GM10266 (cell line): ENCODE results near the gene RCE1.

Experiments used
- DNase-seq: peaks from one replicate; pipeline ENCODE4 v3.0.0; 2012; ENCODE audit errors: extremely low spot score
- TF ChIP-seq, protein P1 (sequence below): IDR thresholded peaks from 2 replicates; pipeline ENCODE4 v1.5.1; 2012; ENCODE audit warnings: mild to moderate bottlenecking, low read depth; ENCODE audit not compliant: control insufficient read depth, insufficient read depth; ENCODE audit errors: missing control alignments

The RCE1 gene

DNA sequence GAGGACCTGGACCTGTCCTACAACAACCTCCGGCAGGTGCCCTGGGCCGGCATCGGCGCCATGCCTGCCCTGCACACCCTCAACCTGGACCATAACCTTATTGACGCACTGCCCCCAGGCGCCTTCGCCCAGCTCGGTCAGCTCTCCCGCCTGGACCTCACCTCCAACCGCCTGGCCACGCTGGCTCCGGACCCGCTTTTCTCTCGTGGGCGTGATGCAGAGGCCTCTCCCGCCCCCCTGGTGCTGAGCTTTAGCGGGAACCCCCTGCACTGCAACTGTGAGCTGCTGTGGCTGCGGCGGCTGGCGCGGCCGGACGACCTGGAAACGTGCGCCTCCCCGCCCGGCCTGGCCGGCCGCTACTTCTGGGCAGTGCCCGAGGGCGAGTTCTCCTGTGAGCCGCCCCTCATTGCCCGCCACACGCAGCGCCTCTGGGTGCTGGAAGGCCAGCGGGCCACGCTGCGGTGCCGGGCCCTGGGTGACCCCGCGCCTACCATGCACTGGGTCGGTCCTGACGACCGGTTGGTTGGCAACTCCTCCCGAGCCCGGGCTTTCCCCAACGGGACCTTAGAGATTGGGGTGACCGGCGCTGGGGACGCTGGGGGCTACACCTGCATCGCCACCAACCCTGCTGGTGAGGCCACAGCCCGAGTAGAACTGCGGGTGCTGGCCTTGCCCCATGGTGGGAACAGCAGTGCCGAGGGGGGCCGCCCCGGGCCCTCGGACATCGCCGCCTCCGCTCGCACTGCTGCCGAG is 15.1 kb downstream of the RCE1 start:
- no peak for DNase-seq
- TF ChIP-seq, protein P1, sequence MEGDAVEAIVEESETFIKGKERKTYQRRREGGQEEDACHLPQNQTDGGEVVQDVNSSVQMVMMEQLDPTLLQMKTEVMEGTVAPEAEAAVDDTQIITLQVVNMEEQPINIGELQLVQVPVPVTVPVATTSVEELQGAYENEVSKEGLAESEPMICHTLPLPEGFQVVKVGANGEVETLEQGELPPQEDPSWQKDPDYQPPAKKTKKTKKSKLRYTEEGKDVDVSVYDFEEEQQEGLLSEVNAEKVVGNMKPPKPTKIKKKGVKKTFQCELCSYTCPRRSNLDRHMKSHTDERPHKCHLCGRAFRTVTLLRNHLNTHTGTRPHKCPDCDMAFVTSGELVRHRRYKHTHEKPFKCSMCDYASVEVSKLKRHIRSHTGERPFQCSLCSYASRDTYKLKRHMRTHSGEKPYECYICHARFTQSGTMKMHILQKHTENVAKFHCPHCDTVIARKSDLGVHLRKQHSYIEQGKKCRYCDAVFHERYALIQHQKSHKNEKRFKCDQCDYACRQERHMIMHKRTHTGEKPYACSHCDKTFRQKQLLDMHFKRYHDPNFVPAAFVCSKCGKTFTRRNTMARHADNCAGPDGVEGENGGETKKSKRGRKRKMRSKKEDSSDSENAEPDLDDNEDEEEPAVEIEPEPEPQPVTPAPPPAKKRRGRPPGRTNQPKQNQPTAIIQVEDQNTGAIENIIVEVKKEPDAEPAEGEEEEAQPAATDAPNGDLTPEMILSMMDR: no peak

DNA sequence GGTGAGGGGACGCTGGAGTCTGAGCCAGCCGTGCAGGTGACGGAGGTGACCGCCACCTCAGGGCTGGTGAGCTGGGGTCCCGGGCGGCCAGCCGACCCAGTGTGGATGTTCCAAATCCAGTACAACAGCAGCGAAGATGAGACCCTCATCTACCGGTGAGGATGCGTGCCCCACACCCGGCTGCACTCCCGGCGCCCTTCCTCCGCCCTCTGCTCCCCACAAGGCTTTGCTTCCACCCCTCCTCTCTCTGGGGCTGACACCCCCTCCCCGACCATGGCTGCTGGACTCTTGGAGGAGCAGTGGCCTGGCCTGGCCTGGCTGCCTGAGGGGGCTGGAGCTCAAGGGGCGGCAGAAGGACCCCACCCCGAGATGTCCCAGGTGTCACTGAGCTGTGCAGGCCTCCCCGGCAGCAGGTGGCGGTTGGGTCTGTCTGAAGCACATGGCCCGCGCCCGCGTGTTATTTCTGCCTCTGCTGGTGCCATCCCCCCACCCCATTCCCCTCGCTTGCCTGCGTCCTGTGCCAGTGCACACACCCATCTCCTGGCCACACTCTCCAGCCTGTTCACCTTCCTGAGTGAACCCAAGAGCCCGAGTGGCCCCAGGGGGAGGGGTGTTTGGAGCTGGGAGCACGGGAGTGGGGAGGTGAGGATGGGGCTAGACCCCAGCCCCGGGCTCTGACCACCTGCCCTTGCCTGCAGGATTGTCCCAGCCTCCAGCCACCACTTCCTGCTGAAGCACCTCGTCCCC is 15.9 kb downstream of the RCE1 start:
- DNase-seq: no peak
- TF ChIP-seq, protein P1: no peak

DNA sequence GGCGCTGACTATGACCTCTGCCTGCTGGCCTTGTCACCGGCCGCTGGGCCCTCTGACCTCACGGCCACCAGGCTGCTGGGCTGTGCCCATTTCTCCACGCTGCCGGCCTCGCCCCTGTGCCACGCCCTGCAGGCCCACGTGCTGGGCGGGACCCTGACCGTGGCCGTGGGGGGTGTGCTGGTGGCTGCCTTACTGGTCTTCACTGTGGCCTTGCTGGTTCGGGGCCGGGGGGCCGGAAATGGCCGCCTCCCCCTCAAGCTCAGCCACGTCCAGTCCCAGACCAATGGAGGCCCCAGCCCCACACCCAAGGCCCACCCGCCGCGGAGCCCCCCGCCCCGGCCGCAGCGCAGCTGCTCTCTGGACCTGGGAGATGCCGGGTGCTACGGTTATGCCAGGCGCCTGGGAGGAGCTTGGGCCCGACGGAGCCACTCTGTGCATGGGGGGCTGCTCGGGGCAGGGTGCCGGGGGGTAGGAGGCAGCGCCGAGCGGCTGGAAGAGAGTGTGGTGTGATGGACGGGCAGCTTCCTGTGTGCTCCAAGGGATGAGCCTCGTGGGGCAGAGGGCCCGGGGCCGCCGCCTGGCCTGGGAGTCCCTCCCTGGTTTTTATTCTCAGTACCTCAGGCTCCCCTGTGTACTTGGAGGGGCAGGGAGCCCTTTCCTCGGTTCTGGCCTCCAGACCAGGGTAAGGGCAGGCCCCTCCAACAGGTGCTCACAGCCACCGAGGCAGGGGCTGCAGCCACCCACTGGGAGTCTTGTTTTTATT is 16.6 kb downstream of the RCE1 start:
- no peak for DNase-seq
- TF ChIP-seq, protein P1: no peak

DNA sequence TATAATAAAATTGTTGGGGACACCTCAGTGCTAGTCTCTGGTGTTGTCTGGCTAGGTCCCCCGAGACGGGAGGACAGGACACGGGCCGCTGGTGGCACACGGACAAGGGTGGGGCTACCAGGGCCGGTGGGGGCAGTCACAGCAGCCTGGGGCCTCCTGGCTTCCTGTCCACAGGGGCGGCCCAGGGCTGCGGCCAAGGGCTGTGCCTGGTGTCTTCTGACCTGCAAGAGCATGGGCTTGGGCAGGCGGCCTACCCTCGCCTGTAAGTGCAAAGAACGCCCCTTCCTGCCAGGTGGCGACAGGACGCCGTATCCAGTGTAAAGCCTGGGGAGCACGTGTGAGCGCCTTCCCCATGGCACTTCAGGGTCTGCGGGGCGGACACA is 17.2 kb downstream of the RCE1 start:
- DNase-seq: no peak
- TF ChIP-seq, protein P1: no peak

DNA sequence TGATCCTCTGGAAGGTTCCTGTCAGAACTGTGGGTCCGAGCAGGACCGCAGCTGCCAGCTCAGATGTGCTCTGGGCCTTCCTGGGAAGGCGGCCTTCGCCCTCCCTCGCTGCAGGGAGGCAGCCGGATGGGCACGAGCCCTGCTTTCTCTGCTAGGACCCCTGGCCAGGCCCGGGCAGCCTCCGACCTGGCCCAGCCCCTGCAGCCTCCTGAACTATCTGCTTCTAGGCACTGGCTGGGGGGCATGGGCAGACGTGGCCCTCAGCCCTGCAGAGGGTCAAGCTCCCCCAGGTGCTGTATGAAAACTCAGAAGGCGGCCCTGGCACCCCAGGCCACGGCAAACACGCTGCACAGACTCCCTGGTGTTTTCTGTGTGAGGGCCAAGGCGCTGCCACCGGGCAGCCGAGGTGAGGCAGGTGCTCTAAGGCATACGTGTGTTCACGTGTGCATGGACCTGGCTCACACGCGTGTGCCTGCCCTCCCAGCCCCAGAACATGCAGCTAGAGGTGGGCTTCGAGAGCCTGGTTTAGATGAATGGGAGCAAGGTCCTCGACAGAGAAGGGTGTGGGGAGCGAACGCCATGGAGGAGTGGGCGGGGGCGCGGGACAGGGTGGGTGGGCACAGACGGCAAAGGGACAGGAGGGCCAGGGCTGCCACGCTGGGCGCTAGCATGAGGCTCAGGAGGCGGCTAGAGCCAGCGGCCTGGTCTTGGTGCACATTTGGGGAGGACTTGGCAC is 18.0 kb downstream of the RCE1 start:
- DNase-seq: no peak
- TF ChIP-seq, protein P1: no peak

DNA sequence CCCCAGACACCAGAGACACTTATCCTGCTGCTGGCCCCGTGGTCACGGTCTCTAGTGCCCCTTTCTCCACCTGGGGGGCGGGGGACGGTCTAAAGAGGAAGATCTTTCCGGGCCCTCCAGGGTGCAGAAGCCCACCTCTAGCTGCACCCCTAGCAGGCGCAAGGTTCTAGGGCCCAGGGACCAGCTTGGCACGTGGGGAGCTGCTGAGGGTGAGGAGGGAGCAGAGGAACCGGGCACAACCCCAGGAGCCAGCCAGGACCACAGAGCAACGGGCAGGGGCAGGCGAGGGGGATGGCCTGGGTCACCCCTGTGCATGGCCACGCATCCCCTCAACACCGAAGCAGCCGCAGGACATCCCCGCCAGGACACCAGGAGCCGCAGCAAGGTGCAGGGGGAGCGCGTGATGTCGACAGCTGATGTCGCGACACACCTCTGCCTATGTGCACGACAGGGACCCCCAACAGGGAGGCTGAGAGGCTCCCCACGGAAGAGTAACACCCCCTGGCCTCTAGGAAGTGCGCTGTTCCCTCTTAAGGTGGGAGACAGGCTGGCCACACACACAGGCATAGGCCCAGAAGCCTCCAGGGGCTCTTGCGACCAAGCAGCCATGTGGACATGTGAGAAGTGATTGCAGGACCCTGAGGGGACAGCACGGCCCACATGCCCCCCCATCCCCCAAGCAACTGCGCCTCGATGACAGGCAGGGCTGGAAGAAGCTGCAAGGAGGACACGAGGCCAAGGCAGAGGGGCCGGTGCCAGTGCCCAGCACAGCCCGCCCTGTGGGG is 18.7 kb downstream of the RCE1 start:
- TF ChIP-seq, protein P1: no peak
- DNase-seq: no peak
